ENCODE data around the gene SCTR. TPM values are rescaled to one million over a fixed set of nuclear protein-coding genes. Genes with fewer than 3 reads are reported as not detected.

The SCTR gene
- total RNA-seq, 2 experiments from 2014 or later: not detected

DNA sequence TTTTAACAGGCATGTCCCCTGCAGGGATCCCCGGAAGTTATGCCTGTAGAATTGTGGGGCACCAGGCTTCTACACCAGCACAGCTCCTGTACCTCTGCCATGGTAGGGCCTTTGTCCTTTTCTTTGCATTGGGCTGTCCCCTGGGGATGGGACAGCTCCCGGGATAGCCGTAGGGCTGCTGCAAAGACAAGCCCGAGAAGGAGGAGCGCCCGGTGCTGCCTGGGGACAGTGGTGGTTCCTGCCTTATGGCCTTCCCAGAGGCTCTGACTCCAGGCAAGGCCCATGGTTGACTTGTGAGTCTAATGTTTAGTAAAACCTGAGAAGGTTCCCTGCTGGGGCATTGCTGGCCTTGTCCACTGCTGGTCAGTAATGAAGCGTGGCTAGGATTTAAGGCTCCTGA lies 61.7 kb downstream of the SCTR start:
- ChIA-PET POLR2A (no interaction called here), CTCF (interaction anchor here (1.0 kb wide), 1 partner anchor 179 kb away, joined by 3 read pairs; no protein-coding TSS in a partner anchor)
- intact Hi-C loops (cut with micrococcal nuclease): no loop called here
- Mint-ChIP-seq H3K36me3 (ENCODE audit: low read depth) (no peaks in the 10 kb centered on the region), H3K27ac (no peak overlapping the region), H3K4me1 (ENCODE audit: low read depth) (no peaks in the 10 kb centered on the region), H3K27me3 (no peaks in the 10 kb centered on the region), H3K9me3 (no peaks in the 10 kb centered on the region), H3K4me3 (no peak overlapping the region)
- ATAC-seq: no peak
- TF ChIP-seq, protein P1, sequence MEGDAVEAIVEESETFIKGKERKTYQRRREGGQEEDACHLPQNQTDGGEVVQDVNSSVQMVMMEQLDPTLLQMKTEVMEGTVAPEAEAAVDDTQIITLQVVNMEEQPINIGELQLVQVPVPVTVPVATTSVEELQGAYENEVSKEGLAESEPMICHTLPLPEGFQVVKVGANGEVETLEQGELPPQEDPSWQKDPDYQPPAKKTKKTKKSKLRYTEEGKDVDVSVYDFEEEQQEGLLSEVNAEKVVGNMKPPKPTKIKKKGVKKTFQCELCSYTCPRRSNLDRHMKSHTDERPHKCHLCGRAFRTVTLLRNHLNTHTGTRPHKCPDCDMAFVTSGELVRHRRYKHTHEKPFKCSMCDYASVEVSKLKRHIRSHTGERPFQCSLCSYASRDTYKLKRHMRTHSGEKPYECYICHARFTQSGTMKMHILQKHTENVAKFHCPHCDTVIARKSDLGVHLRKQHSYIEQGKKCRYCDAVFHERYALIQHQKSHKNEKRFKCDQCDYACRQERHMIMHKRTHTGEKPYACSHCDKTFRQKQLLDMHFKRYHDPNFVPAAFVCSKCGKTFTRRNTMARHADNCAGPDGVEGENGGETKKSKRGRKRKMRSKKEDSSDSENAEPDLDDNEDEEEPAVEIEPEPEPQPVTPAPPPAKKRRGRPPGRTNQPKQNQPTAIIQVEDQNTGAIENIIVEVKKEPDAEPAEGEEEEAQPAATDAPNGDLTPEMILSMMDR (IDR thresholded peaks at IDR 0.05): no peak
- no peak for DNase-seq

DNA sequence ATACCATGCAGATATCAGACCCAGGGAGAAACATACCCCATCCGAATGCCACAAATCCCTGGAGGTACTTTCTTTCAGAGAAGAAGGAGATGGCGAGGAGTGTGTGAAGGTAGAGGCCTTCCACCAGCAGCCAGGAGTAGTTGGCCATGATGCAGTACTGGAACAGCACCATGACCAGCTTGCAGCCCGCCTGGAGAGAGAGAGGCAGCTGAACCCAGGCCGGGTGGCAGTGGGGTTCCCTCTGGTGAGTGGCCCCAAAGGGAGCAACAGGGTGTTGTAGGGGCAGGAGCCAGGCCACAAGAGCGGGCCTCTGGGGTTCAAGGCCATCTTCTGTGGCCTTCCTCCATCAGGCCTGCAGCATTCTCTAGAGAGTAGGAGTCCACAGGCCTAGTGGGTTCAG lies 62.5 kb downstream of the SCTR start:
- Mint-ChIP-seq H3K4me3 (no peak overlapping the region), H3K27me3 (no peaks in the 10 kb centered on the region), H3K9me3 (no peaks in the 10 kb centered on the region), H3K27ac (no peak overlapping the region), H3K4me1 (ENCODE audit: low read depth) (no peaks in the 10 kb centered on the region), H3K36me3 (ENCODE audit: low read depth) (no peaks in the 10 kb centered on the region)
- intact Hi-C loops (cut with micrococcal nuclease): no loop called here
- TF ChIP-seq, protein P1 (IDR thresholded peaks at IDR 0.05): no peak
- ATAC-seq (no peak), DNase-seq (no peak)
- ChIA-PET CTCF (interaction anchor here (1.0 to 1.3 kb wide), 2 partner anchors 16 to 179 kb away, joined by 3 to 4 read pairs; no protein-coding TSS in a partner anchor), POLR2A (no interaction called here)

DNA sequence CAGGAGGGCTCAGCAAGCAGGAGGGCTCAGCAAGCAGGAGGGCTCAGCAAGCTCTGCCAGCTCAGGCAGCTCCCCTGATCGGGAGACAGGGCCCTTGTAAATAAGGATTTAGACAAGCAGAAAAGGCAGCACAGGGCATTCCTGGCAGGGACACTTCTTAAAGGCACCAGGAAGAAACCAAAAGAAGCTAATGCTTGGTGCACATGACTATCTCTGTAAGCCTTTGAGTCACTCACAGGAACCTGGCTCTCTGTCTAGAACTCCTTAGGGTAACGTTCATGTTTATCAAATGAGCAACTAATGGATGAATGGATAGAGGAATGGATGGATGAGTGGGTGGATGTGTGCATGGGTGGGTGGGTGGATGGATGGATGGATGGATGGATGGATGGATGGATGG lies 64.2 kb downstream of the SCTR start:
- CTCF ChIA-PET: interaction anchor here (1.1 kb wide), 1 partner anchor 14 kb away, joined by 3 read pairs; no protein-coding TSS in a partner anchor
- intact Hi-C loops (cut with micrococcal nuclease): no loop called here
- Mint-ChIP-seq H3K4me1 (ENCODE audit: low read depth) (no peaks in the 10 kb centered on the region), H3K27me3 (peaks cover 3% of the 10 kb centered on the region), H3K4me3 (no peak overlapping the region), H3K27ac (no peak overlapping the region), H3K9me3 (no peaks in the 10 kb centered on the region), H3K36me3 (ENCODE audit: low read depth) (no peaks in the 10 kb centered on the region)
- ATAC-seq: no peak
- no peak for DNase-seq
- TF ChIP-seq, protein P1 (IDR thresholded peaks at IDR 0.05): no peak
- POLR2A ChIA-PET: no interaction called here

DNA sequence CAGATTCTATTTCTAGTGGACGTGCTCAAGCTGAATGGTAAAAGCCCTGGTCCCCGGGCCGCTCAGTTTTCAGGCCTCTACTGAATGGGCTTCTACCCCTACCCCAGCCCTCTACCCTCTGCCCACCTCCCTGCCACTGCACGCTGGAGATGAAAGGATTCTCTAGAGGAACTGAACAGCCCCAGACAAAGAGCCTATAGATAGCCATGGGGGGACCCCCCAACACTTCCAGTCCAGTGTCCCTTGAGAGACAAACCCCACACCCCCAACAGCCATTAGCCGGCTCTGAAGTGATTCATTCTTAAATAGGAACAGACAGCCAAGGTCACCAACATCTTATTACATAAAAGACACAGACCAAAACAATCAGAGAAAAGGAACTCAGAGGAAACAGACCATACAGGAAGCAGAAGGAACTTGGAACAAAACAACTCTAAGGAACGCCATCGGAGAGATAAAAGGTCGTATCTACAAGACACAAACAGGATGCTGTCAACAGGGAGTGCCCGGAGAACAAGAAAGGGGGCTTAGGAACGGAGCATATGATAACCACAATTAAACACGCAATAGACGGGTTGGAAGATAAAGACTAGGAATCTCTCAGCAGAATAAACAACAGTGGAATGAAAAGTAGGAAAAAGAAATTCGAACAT lies 69.1 kb downstream of the SCTR start:
- POLR2A ChIA-PET: interaction anchor here (0.6 kb wide), 1 partner anchor 9 kb away, joined by 3 read pairs; no protein-coding TSS in a partner anchor
- Mint-ChIP-seq H3K9me3 (no peaks in the 10 kb centered on the region), H3K27ac (no peak overlapping the region), H3K36me3 (ENCODE audit: low read depth) (no peaks in the 10 kb centered on the region), H3K27me3 (peaks cover 3% of the 10 kb centered on the region), H3K4me1 (ENCODE audit: low read depth) (no peaks in the 10 kb centered on the region), H3K4me3 (no peak overlapping the region)
- CTCF ChIA-PET: interaction anchor here (1.0 kb wide), 1 partner anchor 21 kb away, joined by 4 read pairs; no protein-coding TSS in a partner anchor
- intact Hi-C loops (cut with micrococcal nuclease): no loop called here
- no peak for DNase-seq
- no peak for ATAC-seq
- TF ChIP-seq, protein P1 (IDR thresholded peaks at IDR 0.05): no peak

DNA sequence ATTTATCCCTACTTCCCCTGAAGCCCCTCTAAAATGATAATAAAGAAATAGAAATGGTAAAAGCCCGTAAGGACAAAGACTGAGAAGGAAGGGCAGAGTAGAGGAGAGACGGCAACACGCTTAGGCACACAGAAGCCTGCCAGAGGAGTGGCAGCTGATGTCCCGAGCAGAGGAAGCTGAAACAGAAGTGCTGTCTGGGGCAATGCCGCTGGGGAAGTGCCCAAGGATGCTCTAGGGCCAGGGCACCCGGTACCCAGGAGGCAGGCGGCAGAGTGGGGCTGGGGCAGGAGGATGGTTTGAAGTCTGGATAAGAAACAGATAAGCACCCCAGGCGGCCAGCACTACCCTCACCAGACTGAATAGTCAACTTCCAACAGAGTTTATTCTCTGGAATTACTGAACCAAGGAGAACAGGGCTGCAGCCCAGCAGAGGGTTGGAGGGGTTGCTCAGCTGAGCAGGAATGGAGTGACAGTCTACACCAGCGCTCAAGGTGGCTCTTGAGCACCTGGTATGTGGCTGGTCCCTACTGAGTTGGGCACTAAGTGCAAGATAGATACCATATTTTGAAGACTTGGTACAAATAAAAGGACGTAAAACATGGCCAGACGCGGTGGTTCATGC lies 70.2 kb downstream of the SCTR start:
- TF ChIP-seq, protein P1 (IDR thresholded peaks at IDR 0.05): no peak
- peaks cover 3% of the 10 kb centered on the region for H3K27me3 Mint-ChIP-seq
- POLR2A ChIA-PET: interaction anchor here (0.6 kb wide), 1 partner anchor 10 kb away, joined by 3 read pairs; no protein-coding TSS in a partner anchor
- no peak overlapping the region for H3K27ac Mint-ChIP-seq
- H3K36me3 Mint-ChIP-seq (ENCODE audit: low read depth): no peaks in the 10 kb centered on the region
- intact Hi-C loops (cut with micrococcal nuclease): no loop called here
- DNase-seq (no peak), ATAC-seq (no peak)
- no peaks in the 10 kb centered on the region for H3K9me3 Mint-ChIP-seq
- no peaks in the 10 kb centered on the region for H3K4me1 Mint-ChIP-seq (ENCODE audit: low read depth)
- CTCF ChIA-PET: no interaction called here
- no peak overlapping the region for H3K4me3 Mint-ChIP-seq

Data from activated CD8-positive, alpha-beta T cell treated with anti-CD3 and anti-CD28 coated beads for 36 hours (primary cell).